HEK293 (cell line): Measurements from ENCODE around the gene DYNLT2.

ENCODE experiments used
- CTCF ChIP-seq: fragments of 450-650 bp; formaldehyde crosslinking; IDR thresholded peaks from 2 replicates; pipeline ENCODE4 v1.5.1; 2016; ENCODE audit warnings: missing biosample characterization, missing genetic modification characterization
- REST ChIP-seq: fragments of 450-650 bp; formaldehyde crosslinking; IDR thresholded peaks from 2 replicates; pipeline ENCODE4 v1.5.1; 2016; ENCODE audit warnings: missing biosample characterization, missing genetic modification characterization
- ZBTB11 ChIP-seq: fragments of 450-650 bp; formaldehyde crosslinking; conservative IDR thresholded peaks from 2 replicates; pipeline ENCODE4 v1.5.1; 2016; ENCODE audit warnings: low read depth, missing biosample characterization, missing genetic modification characterization
- ZBTB7A ChIP-seq: fragments of 450-650 bp; formaldehyde crosslinking; IDR thresholded peaks from 2 replicates; pipeline ENCODE4 v1.5.1; 2016; ENCODE audit warnings: low read depth, missing biosample characterization, missing genetic modification characterization
- ZNF398 ChIP-seq: fragments of 450-650 bp; formaldehyde crosslinking; IDR thresholded peaks from 2 replicates; pipeline ENCODE4 v1.5.1; 2017; ENCODE audit warnings: missing biosample characterization, missing genetic modification characterization

GRCh38 chr6:169691260-169691659 lies 60.1 kb downstream of the DYNLT2 start:
- TF ChIP-seq ZBTB7A (tag by site-specific recombination) (no peak), ZBTB11 (no peak), CTCF (no peak), REST (tag by site-specific recombination) (no peak), ZNF398 (tag by site-specific recombination) (no peak)
